Breast epithelium (tissue), 3 donors: ENCODE results near the gene RPRM.

Experiments
- POLR2AphosphoS5 ChIP-seq, 3 donors: sonication (generic); formaldehyde crosslinking; IDR thresholded peaks; one replicate each; pipeline ENCODE4 v1.6.1; 2017; ENCODE audit warnings: antibody characterized with exemption in 3 of 3
- TF ChIP-seq, protein P1 (sequence below), 3 donors: fragments of 450-650 bp; IDR thresholded peaks; one replicate each; pipeline ENCODE4 v1.5.1; 2016 to 2017; ENCODE audit warnings: antibody characterized with exemption in 3 of 3, mild to moderate bottlenecking in 3 of 3, moderate library complexity in 3 of 3

DNA sequence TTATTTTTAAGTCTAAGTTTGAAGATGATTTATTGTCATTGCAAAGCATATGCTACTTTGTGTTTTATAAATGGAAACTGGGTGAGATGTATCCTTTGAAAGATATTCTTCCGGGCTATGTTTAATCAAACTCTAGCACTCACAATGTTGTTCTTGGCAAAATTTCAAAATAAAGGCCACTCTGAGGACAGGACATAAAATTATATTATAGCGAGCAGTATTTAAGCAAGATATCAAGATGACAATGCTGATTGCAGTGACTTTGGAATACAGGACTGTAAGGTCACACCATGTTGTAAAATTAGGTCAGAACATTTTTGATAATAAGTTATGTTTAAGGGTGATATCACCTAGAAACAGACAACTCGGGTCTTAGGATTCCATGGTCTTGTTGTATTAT lies 14.2 kb downstream of the RPRM start:
- TF ChIP-seq, protein P1, sequence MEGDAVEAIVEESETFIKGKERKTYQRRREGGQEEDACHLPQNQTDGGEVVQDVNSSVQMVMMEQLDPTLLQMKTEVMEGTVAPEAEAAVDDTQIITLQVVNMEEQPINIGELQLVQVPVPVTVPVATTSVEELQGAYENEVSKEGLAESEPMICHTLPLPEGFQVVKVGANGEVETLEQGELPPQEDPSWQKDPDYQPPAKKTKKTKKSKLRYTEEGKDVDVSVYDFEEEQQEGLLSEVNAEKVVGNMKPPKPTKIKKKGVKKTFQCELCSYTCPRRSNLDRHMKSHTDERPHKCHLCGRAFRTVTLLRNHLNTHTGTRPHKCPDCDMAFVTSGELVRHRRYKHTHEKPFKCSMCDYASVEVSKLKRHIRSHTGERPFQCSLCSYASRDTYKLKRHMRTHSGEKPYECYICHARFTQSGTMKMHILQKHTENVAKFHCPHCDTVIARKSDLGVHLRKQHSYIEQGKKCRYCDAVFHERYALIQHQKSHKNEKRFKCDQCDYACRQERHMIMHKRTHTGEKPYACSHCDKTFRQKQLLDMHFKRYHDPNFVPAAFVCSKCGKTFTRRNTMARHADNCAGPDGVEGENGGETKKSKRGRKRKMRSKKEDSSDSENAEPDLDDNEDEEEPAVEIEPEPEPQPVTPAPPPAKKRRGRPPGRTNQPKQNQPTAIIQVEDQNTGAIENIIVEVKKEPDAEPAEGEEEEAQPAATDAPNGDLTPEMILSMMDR (IDR thresholded peaks at IDR 0.05), result no peak
- TF ChIP-seq POLR2AphosphoS5 (IDR thresholded peaks at IDR 0.05), result no peak
